DOHH2 (cell line): ENCODE results near the gene STK32B.

Experiments
- CTCF ChIP-seq: fragments of 200-600 bp; sonication (generic); IDR thresholded peaks from one replicate; pipeline ENCODE4 v1.5.1; 2014; ENCODE audit warnings: antibody characterized with exemption, mild to moderate bottlenecking, low read depth, low read length; ENCODE audit not compliant: poor library complexity, severe bottlenecking
- EZH2phosphoT487 ChIP-seq: fragments of 200-600 bp; sonication (generic); IDR thresholded peaks from 2 replicates; pipeline ENCODE4 v1.6.1; 2017; ENCODE audit warnings: borderline replicate concordance, mild to moderate bottlenecking, antibody characterized with exemption, low read length, moderate library complexity, mixed read lengths

GRCh38 chr4:5379895-5380294, 328.6 kb downstream of the STK32B start:
- no peak for TF ChIP-seq CTCF
- TF ChIP-seq EZH2phosphoT487, result no peak
